HepG2 (cell line): Measurements from ENCODE around the gene OR52H1. TPM values are rescaled to one million over a fixed set of nuclear protein-coding genes. Genes with fewer than 3 reads are reported as not detected.

Source experiments
- ATAC-seq: fragments of 200-7000 bp; cut with Tn5 transposase; 3 replicates; pipeline ENCODE4 v1.9.1; 2020; ENCODE audit warnings: mild to moderate bottlenecking, moderate library complexity
- BruUV-seq: library from RNA; stranded (reverse); fragments of 400-500 nt; replicated peaks from 2 replicates; lab custom pipeline; 2021; lab: Mats Ljungman, UMichigan
- CTCF ChIA-PET: fragments of 300-600 bp; formaldehyde crosslinking; extraction: SDS; loops from one replicate; lab custom pipeline; 2021; ENCODE audit warnings: low total read pairs, inconsistent platforms, low intra/inter-chr PET ratio; lab: Yijun Ruan, JAX
- POLR2A ChIA-PET: fragments of 350-600 bp; sonication (Branson Sonifier 250); formaldehyde crosslinking; loops from one replicate; lab custom pipeline; 2020; ENCODE audit warnings: antibody characterized with exemption, inconsistent platforms; lab: Yijun Ruan, JAX
- DNase-seq: peaks from one replicate; pipeline ENCODE4 v3.0.0-alpha.2; 2015; ENCODE audit warnings: low spot score
- FAIRE-seq: peaks from 3 replicates; lab custom pipeline; 2011; peaks lifted over from hg19 to GRCh38; lab: Jason Lieb, UNC
- H2AFZ ChIP-seq: one replicate; pipeline ENCODE4 v1.6.1; 2011; ENCODE audit warnings: low read length, inconsistent platforms
- H3K27ac ChIP-seq: fragments of 300-600 bp; 3 replicates; pipeline ENCODE4 v1.8.0; 2011; ENCODE audit warnings: mixed run types, mild to moderate bottlenecking, mixed read lengths, low read length, inconsistent platforms; ENCODE audit not compliant: insufficient read depth; ENCODE audit errors: extremely low read length
- H3K27me3 ChIP-seq, 2 experiments: fragments of 200-600 bp in 1 of 2; 2 replicates in 1 of 2; 3 replicates in 1 of 2; pipeline versions ENCODE4 v1.6.0 to v1.8.0; 2011; ENCODE audit warnings: low read length in 2 of 2, mild to moderate bottlenecking in 2 of 2, moderate library complexity in 2 of 2, inconsistent platforms in 1 of 2; ENCODE audit not compliant: insufficient read depth in 2 of 2, control insufficient read depth in 1 of 2
- H3K36me3 ChIP-seq, 2 experiments: fragments of 200-600 bp in 1 of 2; replicated peaks in 1 of 2; 2 replicates in 1 of 2; 3 replicates in 1 of 2; pipeline versions ENCODE4 v1.5.1 to v1.8.0; 2011; ENCODE audit warnings: low read length in 2 of 2, inconsistent platforms in 1 of 2; ENCODE audit not compliant: insufficient read depth in 2 of 2, control insufficient read depth in 1 of 2
- H3K4me1 ChIP-seq: 2 replicates; pipeline ENCODE4 v1.5.1; 2012; ENCODE audit warnings: low read length, inconsistent platforms; ENCODE audit not compliant: insufficient read depth
- H3K4me2 ChIP-seq: 2 replicates; pipeline ENCODE4 v1.6.0; 2011; ENCODE audit warnings: low read depth, low read length, inconsistent platforms
- H3K4me3 ChIP-seq, 3 experiments: fragments of 200-600 bp in 1 of 3; sonication (generic), shearing (Covaris generic) in 1 of 3; replicated peaks in 1 of 3; 2 replicates each; pipeline ENCODE4 v1.5.1; 2011 to 2016; ENCODE audit warnings: low read length in 3 of 3, inconsistent platforms in 2 of 3, low read depth in 2 of 3, mild to moderate bottlenecking in 2 of 3, control low read depth in 1 of 3, mixed read lengths in 1 of 3; ENCODE audit not compliant: insufficient read depth in 1 of 3
- H3K79me2 ChIP-seq: one replicate; pipeline ENCODE4 v1.6.1; 2011; ENCODE audit warnings: low read length, inconsistent platforms; ENCODE audit not compliant: insufficient read depth
- H3K9ac ChIP-seq: 2 replicates; pipeline ENCODE4 v1.6.0; 2011; ENCODE audit warnings: mild to moderate bottlenecking, low read depth, low read length, inconsistent platforms; ENCODE audit not compliant: insufficient read depth
- H3K9me3 ChIP-seq: 2 replicates; pipeline ENCODE4 v1.5.1; 2012; ENCODE audit warnings: mild to moderate bottlenecking, low read length
- H4K20me1 ChIP-seq: 2 replicates; pipeline ENCODE4 v1.6.0; 2011; ENCODE audit warnings: inconsistent platforms, mild to moderate bottlenecking, low read length, moderate library complexity; ENCODE audit not compliant: insufficient read depth
- AHDC1 ChIP-seq: sonication (generic); formaldehyde crosslinking; IDR thresholded peaks from 2 replicates; pipeline ENCODE4 v1.5.1; 2020; ENCODE audit warnings: mild to moderate bottlenecking, missing genetic modification reagents, borderline replicate concordance
- CERS6 ChIP-seq: sonication (generic); formaldehyde crosslinking; IDR thresholded peaks from 2 replicates; pipeline ENCODE4 v1.5.0; 2020; ENCODE audit warnings: missing genetic modification reagents
- NRL ChIP-seq: sonication (generic); formaldehyde crosslinking; IDR thresholded peaks from 2 replicates; pipeline ENCODE4 v1.5.0; 2020; ENCODE audit warnings: missing genetic modification reagents, mild to moderate bottlenecking, moderate library complexity, borderline replicate concordance
- RAD21 ChIP-seq: fragments of 450-650 bp; formaldehyde crosslinking; IDR thresholded peaks from 2 replicates; pipeline ENCODE4 v1.5.0; 2020; ENCODE audit warnings: mild to moderate bottlenecking
- TBX3 ChIP-seq: fragments of 450-650 bp; IDR thresholded peaks from 2 replicates; pipeline ENCODE4 v1.6.1; 2017; ENCODE audit warnings: antibody characterized with exemption, mild to moderate bottlenecking, inconsistent platforms, borderline replicate concordance
- ZNF597 ChIP-seq: sonication (generic); formaldehyde crosslinking; IDR thresholded peaks from 2 replicates; pipeline ENCODE4 v1.5.0; 2020; ENCODE audit warnings: missing genetic modification reagents
- WGBS: methylation state at CpG from one replicate; pipeline ENCODE4 v1.1.6; 2017; ENCODE audit warnings: low lambda C conversion rate; 5-methylcytosine and 5-hydroxymethylcytosine counted together
- in situ Hi-C: cut with HindIII; loops from 2 replicates; pipeline ENCODE4 v1.10.0; 2017; ENCODE audit warnings: low pct_unique_long_range_greater_than_20kb; ENCODE audit not compliant: extremely low pct_ligation_motif_present
- intact Hi-C: fragments of 100-400 bp; cut with micrococcal nuclease; formaldehyde crosslinking; loops from one replicate; pipeline ENCODE4 v1.10.0; 2022; ENCODE audit not compliant: unreplicated experiment
- polyA plus RNA-seq, 8 experiments: library from polyadenylated mRNA; depleted of rRNA in 3 of 8; stranded (reverse) in 7 of 8; unstranded in 1 of 8; fragments of >200 nt; fragmentation: Illumina TruSeq in 4 of 8; extraction: Trizol in 4 of 8; gene quantifications; 2 replicates each; pipeline versions ENCODE4 v1.2.1 to v1.2.3, GENCODE V29; 2011 to 2016; ENCODE audit warnings: low read depth in 4 of 8, missing spikeins in 1 of 8, mixed read lengths in 1 of 8; ENCODE audit not compliant: insufficient read depth in 1 of 8
- total RNA-seq, 5 experiments: library from RNA; depleted of rRNA; stranded (reverse); fragments of >200 nt; fragmentation: Illumina TruSeq; extraction: Trizol; gene quantifications; 2 replicates each; pipeline ENCODE4 v1.2.3, GENCODE V29; 2016; ENCODE audit warnings: low read depth in 1 of 5

OR52H1 gene
- total and polyA plus RNA-seq, 2 of the 13 experiments (the other 11 are each of a cell fraction or from before 2014, with no cell fraction given): not detected

- Histone ChIP-seq H2AFZ (no peak overlapping the region), H3K4me2 (no peak overlapping the region), H3K9me3 (no peaks in the 10 kb centered on the region), H3K9ac (no peak overlapping the region), H3K36me3 (no peaks in the 10 kb centered on the region), H3K4me1 (no peaks in the 10 kb centered on the region), H3K4me3 (no peak overlapping the region), H3K27me3 (no peaks in the 10 kb centered on the region; a peak in 1 of 5 replicates), H3K27ac (no peak overlapping the region), H4K20me1 (no peaks in the 10 kb centered on the region), H3K79me2 (no peaks in the 10 kb centered on the region)
- ATAC-seq (no peak), FAIRE-seq (no peak), DNase-seq (no peak)
- TF ChIP-seq TBX3 (no peak), ZNF597 (CRISPR knock-in tag) (no peak), CERS6 (CRISPR knock-in tag) (no peak), NRL (no peak), RAD21 (CRISPR knock-in tag) (no peak), AHDC1 (CRISPR knock-in tag) (no peak)
- no TSS peak for BruUV-seq
- WGBS: 16% methylated on average over 2 of the region's 2 CpGs
- intact Hi-C loops (no loop called here), in situ Hi-C loops (no loop called here)
- ChIA-PET CTCF (no interaction called here), POLR2A (no interaction called here)
Observed at GRCh38 chr11:5574654-5575053, 26.3 kb upstream of the OR52H1 start.
